HG03571 (cell line): ENCODE data around the gene ZNF844.
"Not testable (repeated sequence)": the region's sequence is repeated elsewhere in the genome, so short reads cannot be mapped to it uniquely, and the experiment has no call there.

Source experiments
- ATAC-seq: cut with Tn5 transposase; IDR thresholded peaks from one replicate; pipeline ENCODE4 v1.9.1; 2021; ENCODE audit not compliant: unreplicated experiment

ZNF844 gene

DNA sequence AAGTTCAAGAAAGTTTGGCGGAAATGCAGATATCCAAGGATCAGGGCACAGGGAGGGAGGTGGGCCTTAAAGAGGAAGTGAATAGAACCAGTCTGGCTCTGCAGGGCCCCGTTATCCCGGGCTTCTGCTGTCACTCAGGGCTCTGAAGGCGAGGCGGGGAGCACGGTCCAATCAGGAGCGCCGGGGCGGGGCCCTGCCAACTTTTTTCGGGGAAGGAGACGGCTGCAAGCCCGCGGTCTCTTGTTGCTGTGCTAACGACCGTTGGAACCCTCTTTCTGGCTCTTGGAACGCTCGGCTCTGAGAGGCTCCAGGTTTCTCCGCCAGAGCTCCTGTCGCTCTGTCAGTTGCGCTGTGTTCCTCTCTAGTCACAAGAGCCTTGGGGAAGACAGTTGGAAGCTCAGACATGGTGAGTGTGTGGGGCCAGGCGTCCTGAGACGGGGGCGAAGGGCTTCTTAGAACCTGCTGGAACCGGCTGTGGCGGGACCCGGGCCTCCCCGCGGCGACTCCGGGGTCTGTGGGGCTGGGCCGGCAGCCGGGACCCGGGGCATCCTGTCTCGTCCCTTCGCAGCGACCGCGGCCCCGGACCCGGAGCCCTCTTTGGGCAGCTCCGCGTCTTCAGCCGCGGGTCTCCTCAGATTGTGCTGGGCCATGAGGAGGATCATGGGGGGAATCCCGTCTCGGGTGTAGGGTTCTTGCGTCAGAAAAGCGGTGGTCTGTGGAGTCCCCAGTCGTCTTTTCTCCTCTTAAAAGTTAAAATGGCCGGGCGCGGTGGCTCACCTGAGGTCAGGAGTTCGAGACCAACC is 27.7 kb downstream of the ZNF844 start:
- no peak for ATAC-seq

DNA sequence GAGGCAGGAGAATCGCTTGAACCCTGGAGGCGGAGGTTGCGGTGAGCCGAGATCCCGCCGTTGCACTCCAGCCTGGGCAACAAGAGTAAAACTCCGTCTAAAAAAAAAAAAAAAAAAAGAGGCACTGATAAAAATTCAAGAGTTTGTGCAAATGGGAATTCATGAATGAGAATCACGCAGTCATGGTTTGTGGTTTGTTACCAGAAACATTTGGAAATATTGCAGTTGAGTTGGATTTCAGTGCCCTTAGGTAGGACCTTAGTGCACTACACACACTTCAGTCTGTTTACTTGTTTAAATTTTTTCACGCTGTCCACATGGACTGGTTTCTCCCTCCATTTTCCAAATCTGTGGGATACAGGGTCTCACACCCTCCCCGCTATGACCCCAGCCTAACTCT is 28.4 kb downstream of the ZNF844 start:
- ATAC-seq: no peak

DNA sequence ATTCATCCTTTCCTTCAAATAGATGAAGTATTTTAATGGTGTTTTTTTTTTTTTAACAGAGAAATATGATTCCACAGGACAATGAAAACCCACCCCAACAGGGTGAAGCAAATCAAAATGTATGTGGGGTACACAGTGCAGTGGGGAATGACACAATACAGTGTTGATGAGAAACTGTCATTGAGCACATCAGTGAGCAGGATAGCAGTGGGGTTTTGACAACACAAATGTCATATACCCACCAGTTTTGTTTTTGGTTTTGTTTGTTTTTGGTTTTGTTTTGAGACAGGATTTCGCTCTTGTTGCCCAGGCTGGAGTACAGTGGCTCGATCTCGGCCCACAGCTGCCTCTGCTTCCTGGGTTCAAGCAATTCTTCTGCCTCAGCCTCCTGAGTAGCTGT is 29.2 kb downstream of the ZNF844 start:
- ATAC-seq: no peak

DNA sequence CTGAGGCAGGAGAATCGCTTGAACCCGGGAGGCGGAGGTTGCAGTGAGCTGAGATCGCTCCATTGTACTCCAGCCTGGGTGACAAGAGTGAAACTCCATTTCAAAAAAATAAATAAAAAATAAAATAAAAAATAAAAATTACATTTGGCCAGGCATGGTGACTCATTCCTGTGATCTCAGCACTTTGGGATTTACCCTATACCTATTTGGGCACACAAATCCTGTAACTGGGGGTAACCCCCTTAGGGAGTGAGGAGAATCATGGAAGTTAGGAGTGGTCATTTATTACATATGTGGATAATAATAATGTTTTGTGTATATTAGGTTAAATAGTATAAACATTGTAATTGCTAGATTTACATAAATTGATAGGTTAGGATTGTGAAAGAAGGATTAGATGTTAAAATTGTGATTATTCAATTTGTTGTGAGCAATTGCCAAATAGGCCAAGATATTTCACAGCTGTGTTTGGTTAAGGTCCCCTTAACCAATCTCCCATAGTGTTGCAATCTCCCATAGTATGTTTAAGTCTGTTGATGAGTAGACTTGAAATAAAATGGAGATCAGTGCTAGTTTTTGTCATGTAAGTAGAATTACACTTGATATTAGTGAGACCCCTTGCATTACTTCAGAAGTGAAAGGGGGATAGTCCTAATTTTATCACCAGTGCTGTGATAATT is 30.7 kb downstream of the ZNF844 start:
- ATAC-seq: no peak

DNA sequence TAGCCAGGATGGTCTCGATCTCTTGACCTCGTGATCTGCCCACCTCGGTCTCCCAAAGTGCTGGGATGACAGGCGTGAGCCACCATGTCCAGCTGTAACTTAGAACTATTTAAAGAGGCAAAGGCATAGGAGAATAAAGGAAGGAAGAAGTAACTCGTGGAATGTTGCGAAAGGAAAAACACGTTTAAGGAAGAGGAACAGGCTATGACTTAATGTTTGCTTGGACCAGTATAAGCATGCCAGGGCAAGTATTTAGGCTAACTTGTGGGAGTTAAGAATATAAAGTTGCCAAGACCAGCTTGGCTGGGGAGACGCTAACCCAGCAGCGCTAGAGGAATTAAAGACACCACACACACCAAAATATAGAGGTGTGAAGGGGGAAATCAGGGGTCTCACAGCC is 33.5 kb downstream of the ZNF844 start:
- no peak for ATAC-seq

DNA sequence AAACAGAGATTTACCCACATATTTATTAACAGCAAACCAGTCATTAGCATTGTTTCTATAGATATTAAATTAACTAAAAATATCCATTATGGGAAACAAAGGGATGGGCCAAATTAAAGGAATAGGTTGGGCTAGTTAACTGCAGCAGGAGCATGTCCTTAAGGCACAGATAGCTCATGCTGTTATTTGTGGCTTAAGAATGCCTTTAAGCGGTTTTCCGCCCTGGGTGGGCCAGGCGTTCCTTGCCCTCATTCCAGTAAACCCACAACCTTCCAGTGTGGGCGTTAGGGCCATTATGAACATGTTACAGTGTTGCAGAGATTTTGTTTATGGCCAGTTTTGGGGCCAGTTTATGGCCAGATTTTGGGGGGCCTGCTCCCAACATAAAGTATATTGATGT is 39.4 kb downstream of the ZNF844 start:
- ATAC-seq: not testable (repeated sequence)

DNA sequence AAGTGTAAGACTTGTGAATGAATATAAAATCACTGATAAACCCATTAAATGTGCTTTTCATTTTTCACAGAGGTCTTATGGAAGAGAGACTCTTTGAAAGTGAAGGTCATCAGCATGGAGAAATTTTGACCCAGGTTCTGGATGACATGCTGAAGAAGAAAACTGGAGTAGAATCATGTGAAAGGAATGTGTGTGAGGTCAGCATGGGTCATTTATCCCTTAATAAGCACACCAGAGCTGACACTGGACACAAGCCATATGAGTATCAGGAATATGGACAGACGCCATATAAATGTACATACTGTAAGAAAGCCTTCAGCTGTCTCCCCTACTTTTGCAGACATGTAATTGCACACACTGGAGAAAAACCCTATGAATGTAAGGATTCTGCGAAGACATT is 46.6 kb downstream of the ZNF844 start:
- no peak for ATAC-seq

DNA sequence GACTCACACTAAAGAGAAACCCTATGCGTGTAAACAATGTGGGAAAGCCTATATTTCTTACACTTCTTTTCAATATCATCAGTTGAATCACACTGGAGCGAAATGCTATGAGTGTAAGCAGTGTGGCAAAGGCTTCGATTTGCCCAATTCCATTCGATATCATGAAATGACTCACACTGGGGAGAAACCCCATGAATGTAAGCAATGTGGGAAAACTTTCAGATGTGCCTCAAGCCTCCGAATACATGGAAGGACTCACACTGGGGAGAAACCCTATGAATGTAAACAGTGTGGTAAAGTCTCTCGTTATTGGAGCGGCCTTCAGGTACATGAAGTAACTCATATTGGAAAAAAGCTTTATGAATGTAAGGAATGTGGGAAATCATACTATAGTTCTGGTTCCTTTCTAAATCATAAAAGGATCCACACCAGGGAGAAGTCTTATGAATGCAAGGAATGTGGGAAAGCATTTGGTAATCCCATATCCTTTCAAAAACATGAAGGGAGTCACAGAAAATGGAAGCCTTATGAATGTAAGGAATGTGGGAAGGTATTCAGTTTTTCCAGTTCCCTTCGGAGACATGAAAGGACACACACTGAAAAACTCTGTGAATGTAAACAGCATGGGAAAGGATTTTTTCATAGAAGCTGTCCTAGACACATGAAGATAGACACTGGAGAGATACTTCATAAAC is 47.6 kb downstream of the ZNF844 start:
- ATAC-seq: no peak

DNA sequence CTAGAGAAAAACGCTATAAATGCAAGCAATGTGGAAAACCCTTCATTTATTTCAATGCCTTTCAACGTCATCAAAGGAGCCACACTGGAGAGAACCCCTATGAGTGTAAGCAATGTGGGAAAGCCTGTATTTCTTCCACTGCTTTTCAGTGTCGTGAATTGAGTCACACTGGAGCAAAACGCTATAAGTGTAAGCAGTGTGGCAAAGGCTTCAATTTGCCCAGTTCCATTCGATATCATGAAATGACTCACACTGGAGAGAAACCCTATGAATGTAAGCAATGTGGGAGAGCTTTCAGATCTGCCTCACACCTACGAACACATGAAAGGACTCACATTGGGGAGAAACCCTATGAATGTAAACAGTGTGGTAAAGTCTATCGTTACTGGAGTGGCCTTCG is 48.2 kb downstream of the ZNF844 start:
- ATAC-seq: no peak

DNA sequence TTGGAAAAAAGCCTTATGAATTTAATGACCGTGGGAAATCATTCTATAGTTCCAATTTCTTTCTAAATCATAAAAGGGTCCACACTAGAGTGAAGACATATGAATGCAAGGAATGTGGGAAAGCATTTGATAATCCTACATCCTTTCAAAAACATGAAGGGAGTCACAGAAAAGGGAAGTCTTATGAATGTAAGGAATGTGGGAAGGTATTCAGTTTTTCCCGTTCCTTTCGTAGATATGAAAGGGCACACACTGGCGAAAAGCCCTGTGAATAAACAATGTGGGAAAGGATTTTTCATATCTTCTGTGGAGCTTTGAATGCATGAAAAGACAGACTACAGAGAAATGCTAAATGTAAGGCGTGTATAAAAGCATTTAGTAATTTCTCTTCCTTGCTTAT is 48.6 kb downstream of the ZNF844 start:
- ATAC-seq: no peak

DNA sequence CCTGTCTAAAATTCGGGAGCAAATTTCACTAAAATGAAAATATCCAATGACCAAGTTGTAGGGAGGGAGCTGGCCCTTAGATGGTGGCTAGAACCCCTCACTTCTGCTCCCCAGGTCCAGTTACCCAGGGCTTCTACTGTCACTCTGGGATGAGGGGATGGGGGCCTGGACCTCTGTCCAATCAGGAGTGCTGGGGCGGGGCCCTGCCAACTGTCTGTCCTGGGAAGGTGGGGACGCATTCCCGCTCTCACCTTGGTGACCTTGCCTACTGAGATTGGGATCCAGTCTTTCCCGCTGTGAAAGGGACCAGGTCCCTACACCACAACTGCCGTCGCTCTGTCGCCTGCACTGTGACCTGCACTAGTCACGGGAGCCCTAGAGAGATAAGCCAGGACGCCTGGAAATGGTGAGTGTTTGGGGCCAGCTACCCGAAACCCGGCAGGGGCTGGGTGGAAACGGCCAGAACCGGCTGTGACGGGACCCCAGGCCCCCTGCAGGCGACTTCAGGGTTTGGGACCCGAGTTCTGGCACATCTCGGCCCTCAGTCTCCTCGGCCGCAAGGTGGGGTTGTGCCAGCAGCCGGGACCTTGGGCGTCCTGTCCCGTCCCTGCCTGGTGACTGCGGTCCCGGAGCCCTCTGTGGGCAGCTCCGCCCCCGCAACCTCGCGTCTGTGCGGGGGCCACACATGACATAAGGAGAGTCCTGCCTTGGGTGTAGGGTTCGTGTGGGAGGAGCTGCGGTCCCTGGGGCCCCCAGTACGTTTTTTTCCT is 52.9 kb downstream of the ZNF844 start:
- no peak for ATAC-seq

DNA sequence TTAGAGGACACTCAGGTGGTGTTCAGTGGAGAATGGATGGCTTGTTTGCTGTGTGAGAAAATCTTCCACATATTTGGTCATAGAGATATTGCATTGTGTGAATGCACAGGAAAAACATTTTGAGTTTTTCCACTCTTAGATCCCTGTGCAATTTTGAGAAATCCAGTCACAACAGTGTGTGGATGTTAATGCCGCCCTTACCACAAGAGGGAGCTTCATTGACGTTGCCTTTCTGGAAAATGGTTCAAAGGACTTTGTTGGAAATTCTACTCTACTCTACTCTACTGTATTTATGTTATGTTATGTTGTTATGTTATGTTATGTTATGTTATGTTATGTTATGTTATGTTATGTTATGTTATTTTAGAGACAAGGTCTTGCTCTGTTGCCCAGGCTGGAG is 62.2 kb downstream of the ZNF844 start:
- ATAC-seq: no peak
